NCI-H446 treated with DMSO at 0.1 percent for 48 hours (cell line): ENCODE measurements around the gene CLCN6.

ENCODE experiments used
- DNase-seq: peaks from one replicate; lab custom pipeline; 2025; lab: John Stamatoyannopoulos, UW

CLCN6 gene

GRCh38 chr1:11855430-11855829 is 49.4 kb downstream of the CLCN6 start:
- no peak for DNase-seq

DNA sequence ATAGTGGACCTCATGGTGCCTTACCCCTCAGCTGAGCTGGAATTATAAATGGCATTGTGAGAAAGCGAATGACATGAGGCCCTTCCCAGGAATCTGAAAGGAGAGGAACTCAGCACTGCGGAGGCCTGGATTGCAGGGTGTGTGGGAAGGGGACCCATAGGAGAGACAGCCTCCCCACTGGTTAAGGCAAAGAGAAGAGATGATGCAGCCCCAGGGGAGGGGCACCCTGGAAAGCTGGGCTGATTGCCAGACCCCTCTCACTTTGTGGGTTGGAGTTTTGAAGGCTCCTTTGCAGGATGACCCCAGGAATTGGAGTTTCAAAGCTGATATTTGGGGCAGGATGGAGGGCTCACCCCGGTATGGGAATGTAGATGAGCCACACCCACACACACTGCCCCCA is 50.7 kb downstream of the CLCN6 start:
- no peak for DNase-seq

- no peak for DNase-seq
These were observed 51.3 kb downstream of the CLCN6 start for GRCh38 chr1:11857164-11857851.

DNA sequence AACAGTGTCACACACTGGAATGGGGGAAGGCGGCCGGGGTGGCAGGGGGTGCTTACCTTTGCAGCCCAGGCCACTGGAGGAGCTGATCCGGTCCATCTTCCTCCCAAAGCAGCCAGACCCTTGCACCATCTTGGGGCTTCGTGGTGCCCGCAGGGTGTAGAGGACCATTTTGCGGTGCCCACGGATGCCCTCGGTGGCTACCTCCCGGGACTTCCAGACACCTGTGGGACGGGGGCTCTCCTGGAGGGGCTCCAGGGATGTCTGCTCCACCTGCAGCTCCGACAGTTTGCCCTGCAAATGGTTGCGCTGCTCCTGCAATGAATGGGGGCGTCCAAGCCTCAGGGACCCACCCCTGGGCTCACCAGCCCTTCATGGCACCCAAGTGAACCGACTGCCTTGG is 52.2 kb downstream of the CLCN6 start:
- DNase-seq: no peak

- no peak for DNase-seq
These were observed 52.6 kb downstream of the CLCN6 start, which contains the start of gene NPPB for GRCh38 chr1:11858613-11858967. NPPB (minus strand) TSS chr1:11858945; CDS start chr1:11858833, 112 bp downstream.

DNA sequence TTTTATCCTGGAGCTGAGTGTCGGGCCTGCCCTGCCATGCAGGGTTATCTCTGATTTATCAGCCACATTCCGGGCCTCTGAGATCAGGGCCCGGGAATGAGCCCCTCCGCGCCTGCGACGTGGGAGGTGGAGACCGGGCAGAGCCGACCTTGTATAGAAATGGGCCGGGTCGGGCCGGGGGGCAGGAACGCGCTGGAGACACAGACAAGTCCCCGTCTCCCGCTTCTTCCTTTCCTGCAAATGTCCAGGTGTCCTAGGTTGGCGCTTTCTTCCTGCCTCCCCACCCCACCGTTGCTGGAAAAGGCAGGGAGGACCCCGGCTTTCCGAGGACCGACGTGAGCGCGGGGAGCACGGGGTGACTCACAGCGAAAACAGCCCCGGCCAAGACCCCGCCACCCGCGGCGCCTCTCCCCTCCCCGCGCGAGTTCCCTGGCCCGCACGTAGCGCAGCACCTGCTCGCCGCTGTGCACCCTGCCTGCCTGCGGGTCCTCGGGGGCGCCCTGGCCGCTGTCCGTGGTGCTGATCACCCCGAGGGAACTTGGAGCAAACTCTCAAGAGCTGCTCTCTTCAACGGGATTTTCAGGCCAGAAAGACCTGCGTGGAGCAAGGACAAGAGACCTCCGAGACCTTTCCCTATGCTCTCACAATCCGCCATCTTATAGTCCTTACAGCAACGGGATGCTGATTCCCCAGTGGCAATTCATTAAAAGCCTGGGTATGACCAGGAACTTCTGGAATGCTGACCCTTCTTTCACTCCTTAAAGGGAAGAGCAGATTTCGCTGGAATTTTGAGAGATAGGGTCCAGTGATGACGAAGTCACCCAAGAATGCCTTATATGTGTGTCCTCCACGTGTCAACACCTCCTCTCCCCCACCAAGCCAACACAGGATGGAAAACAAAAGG is 53.2 kb downstream of the CLCN6 start:
- no peak for DNase-seq

DNA sequence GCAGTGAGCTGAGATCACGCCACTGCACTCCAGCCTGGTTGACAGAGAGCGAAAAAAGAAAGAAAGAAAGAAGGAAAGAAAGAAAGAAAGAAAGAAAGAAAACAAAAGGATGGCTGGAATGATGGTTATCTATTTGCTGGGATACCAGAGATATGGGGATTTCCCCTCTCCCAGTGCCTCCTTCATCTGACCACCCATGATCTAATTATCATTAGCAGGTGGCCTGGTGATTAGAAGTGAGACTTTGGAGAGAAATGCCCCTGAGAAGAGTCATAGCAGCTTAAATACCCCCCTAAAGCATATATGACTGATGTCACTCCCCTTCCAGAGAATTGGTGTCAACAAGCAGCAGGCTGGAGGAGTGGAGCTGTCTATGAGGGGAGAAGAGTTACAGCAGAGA is 54.1 kb downstream of the CLCN6 start:
- DNase-seq: no peak

DNA sequence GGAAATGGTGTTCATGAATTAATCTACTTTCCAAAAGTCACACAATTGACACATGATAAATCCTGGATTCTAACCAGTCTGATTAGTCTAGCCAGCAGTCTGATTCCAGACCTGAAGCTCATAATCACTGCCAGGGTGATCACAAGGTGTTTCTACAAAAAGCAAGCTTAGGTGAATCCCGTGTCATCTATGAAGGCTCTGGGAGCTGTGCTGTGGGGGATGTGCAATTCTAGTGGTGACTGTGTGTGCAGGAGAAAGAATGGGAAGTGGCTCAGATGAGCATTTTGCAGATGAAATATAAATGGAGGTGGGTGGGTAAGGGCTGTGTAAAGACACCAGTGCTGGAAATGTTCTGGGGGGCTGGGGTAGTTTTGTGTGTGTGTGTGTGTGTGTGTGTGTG is 54.6 kb downstream of the CLCN6 start:
- DNase-seq: no peak

DNA sequence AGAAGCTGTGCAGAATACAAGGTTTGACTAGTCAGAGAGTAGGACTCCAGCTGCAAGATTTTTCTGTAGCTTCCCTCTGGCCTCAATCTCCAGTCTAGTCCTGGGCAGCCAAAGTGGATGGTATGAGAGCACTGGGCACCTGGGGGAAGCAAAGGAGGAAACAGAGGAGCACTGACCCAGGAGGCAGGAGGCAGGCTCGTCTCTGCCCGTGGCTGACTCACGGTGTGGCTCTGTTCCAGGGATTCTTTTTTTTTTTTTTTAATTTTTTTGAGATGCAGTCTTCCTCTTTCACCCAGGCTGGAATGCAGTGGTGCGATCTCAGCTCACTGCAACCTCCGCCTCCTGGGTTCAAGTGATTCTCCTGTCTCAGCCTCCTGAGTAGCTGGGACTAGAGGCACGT is 56.9 kb downstream of the CLCN6 start:
- DNase-seq: no peak

DNA sequence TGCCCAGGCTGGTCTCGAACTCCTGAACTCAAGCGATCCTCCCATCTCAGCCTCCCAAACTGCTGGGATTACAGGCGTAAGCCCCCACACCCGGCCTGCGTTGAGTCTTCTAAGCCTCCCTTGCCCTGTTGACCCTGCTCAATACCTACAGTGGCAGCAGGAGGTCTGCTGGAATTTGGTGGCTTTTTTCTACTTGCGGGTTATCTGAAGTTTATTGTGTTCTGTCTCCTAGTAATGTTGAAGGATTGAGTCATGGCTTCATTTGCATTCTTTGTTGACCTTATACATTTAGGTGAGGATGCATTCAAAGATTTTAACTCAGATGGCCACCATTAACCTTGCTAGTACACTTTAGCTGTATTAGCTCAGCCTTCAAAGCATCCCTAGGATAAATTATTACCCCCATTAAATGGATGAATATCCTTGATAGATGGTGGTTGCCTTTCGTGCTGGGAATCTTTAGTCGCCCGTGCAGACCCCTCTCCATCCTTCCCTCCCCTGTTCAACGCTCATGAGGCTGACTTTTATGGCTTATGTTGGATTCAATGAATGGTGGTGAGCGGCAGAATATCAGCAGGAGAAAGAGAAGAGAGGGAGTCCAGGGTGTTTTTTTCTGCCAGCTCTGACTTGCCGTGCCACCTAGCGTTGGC is 62.5 kb downstream of the CLCN6 start:
- DNase-seq: no peak

GRCh38 chr1:11869104-11869503 is 63.1 kb downstream of the CLCN6 start:
- DNase-seq: no peak

- no peak for DNase-seq
These were observed 63.7 kb downstream of the CLCN6 start for GRCh38 chr1:11869650-11870207.

- DNase-seq: no peak
These were observed 66.6 kb downstream of the CLCN6 start for GRCh38 chr1:11872545-11872944.

DNA sequence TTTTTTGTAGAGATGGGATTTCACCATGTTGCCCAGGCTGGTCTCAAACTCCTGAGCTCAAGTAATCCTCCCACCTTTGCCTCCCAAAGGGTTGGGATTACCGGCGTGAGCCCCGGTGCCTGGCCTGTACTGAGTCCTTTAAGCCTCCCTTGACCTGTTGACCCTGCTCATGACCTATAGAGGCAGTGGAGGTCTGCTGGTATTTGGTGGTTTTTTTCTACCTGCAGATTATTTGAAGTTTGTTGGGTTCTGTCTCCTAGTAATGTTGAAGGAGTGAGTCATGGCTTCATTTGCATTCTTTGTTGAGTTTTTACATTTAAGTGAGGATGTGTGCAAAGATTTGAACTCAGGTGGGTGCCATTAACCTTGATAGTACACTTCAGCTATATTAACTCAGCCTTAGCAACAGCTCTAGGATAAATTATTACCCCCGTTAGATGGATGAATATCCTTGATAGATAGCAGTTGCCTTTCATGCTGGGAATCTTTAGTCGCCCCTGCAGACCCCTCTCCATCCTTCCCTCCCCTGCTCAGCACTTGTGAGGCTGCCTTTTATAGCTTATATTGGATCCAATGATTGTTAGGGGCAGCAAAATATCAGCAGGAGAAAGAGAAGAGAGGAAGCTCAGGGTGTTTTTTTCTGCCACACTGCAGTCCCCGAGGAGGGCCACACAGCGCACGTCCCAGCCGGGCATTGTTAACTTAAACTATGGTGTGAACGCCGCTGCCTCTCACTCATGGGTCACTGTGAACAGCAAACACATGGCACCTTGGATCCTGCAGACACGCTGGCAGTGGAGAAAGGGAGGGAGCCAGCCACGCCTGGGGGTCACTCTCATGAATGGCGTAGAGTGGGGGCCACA is 67.6 kb downstream of the CLCN6 start:
- no peak for DNase-seq

DNA sequence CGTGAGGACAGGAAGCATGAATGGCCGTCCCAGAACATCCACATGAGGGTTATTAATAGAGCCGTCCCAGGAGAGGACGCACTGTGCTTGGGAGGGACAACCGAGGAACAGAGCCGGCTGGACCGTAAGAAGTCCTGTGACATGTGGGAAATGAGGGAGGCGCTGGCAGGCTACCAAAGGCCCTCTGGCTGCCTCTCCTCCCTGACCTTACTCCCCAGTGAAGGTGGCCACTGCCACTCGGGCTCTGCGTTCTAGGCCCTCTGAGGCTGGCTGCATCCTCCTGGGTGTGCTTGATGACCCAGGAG is 68.2 kb downstream of the CLCN6 start:
- DNase-seq: no peak

- DNase-seq: no peak
These were observed 68.6 kb downstream of the CLCN6 start for GRCh38 chr1:11874624-11875023.

DNA sequence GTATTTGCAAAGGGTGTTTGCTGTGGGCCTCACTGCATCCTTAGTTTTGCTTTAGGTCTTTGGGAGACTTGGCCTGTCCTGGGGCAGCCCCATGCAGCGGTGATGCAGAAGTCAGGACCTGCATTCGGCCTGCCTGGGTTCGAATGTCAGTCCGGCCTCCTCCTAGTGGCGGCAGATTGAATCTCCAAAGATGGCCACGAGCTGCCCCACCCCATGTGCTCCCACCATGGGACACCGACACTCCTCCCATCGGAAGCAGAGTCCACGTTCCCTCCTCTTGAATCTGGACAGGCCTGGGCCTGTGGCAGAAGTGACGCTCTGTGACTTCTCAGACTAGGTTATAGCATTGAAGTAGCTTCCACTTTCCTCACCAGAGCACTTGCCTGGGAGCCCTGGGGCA is 69.1 kb downstream of the CLCN6 start:
- no peak for DNase-seq

GRCh38 chr1:11877074-11877473 is 71.1 kb downstream of the CLCN6 start:
- DNase-seq: no peak

DNA sequence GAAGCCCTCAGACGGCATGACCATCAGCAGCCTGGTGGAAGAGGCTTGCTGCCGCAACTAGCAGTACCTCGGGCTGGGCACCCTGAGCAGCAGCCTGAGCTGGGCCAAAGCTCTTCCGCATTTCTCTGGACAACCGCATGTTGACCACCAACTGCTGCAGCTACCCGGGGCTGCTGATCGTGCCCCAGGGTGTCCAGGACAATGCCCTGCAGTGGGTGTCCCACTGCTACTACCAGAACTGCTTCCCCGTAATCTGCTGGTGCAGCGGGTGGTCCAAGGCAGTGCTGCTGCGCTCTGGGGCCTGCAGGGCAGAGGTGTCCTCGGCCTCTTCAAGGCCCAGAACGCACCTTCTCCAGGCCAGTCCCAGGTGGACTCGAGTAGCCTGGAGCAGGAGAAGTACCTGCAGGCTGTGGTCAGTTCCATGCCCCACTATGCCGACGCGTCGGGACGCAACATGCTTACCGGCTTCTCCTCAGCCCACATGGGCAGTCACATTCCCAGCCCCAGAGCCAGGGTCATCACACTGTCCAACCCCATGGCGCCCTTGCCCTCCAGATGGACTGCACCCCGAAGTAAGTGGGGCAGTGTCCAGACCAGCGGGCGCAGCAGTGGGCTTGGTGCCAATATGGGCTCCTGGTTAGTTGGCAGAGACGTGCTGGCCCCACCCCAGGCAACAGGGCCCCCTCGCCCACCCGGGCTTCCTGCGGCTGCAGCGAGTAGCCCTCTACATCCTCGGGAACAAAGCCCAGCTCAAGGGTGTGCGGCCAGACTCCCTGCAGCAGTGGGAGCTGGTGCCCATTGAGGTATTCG is 72.3 kb downstream of the CLCN6 start:
- no peak for DNase-seq

GRCh38 chr1:11878891-11879190 is 72.8 kb downstream of the CLCN6 start:
- DNase-seq: no peak
